Ishikawa (cell line): ENCODE measurements around the gene KIAA1614.

Experiments used
- CEBPB ChIP-seq: IDR thresholded peaks from 2 replicates; pipeline ENCODE4 v1.6.1; 2012
- CREB1 ChIP-seq: IDR thresholded peaks from 2 replicates; pipeline ENCODE4 v1.6.1; 2012; ENCODE audit warnings: low read depth
- EGR1 ChIP-seq: IDR thresholded peaks from 2 replicates; pipeline ENCODE4 v1.6.1; 2012
- EP300 ChIP-seq: IDR thresholded peaks from 2 replicates; pipeline ENCODE4 v1.6.1; 2012; ENCODE audit warnings: borderline replicate concordance
- FOXM1 ChIP-seq: IDR thresholded peaks from 2 replicates; pipeline ENCODE4 v1.6.1; 2012; ENCODE audit warnings: low read depth, borderline replicate concordance
- NFIC ChIP-seq: IDR thresholded peaks from 2 replicates; pipeline ENCODE4 v1.6.1; 2012
- RAD21 ChIP-seq: IDR thresholded peaks from 2 replicates; pipeline ENCODE4 v1.6.1; 2012; ENCODE audit warnings: low read depth
- TAF1 ChIP-seq: IDR thresholded peaks from 2 replicates; pipeline ENCODE4 v1.6.1; 2012; ENCODE audit warnings: low read depth, mild to moderate bottlenecking
- TCF12 ChIP-seq: IDR thresholded peaks from 2 replicates; pipeline ENCODE4 v1.6.1; 2012; ENCODE audit warnings: low read depth
- TEAD4 ChIP-seq: IDR thresholded peaks from 2 replicates; pipeline ENCODE4 v1.6.1; 2012
- YY1 ChIP-seq: IDR thresholded peaks from 2 replicates; pipeline ENCODE4 v1.6.1; 2012; ENCODE audit warnings: low read depth
- ZBTB7A ChIP-seq: IDR thresholded peaks from 2 replicates; pipeline ENCODE4 v1.6.1; 2012; ENCODE audit warnings: low read depth
- TF ChIP-seq, protein P1 (sequence below): IDR thresholded peaks from 2 replicates; pipeline ENCODE4 v1.6.1; 2012
- TF ChIP-seq, protein P2 (sequence below): IDR thresholded peaks from 2 replicates; pipeline ENCODE4 v1.6.1; 2012; ENCODE audit warnings: low read depth, mild to moderate bottlenecking
- TF ChIP-seq, protein P3 (sequence below): IDR thresholded peaks from 2 replicates; pipeline ENCODE4 v1.6.1; 2012

The KIAA1614 gene

DNA sequence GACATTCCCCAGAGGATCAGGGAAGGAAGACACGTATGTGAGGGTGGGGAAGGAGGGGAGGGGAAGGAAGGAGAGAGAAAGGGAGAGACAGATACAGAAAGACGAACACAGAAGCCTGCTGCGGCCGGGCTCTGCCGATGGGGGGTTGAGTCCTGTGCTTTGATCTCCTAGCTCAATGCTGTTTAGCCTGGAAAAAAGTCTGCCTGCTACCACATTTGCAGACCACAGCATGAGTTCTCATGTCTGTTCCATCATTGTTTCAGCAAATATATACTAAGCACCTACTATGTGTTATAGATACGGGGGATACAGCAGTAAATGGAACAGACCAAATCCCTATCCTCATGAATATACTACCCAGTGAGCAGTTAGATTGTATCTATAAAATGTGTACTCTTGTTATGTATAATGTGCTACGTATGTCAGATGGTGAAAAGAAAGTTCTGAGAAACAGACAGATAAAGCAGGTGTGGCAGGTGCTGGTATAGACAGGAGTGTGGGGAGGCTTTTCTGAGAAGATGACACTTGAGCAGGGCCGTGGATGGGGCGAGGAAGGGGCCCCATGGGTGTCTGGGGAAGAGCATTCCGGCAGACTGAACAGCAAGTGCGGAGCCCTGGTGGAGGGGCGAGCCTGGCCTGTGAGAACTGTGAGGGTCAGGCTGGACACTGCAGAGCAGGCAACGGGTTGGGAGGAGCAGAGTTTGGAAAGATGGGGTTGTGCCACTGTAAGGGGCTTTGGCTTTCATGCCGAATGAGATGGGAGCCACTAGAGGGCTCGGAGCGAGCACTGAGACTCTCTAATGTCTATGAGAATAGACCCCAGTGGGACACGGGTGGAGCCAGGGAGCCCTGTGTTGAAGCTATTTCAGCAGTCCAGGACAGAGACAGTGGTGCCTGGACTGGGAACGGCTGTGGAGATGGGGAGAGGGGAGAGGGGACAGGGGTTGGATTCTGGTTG lies 34.1 kb downstream of the KIAA1614 start:
- no peak for TF ChIP-seq TAF1
- no peak for TF ChIP-seq FOXM1
- TF ChIP-seq, protein P1, sequence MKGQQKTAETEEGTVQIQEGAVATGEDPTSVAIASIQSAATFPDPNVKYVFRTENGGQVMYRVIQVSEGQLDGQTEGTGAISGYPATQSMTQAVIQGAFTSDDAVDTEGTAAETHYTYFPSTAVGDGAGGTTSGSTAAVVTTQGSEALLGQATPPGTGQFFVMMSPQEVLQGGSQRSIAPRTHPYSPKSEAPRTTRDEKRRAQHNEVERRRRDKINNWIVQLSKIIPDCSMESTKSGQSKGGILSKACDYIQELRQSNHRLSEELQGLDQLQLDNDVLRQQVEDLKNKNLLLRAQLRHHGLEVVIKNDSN, result no peak
- TF ChIP-seq NFIC, result no peak
- no peak for TF ChIP-seq EGR1
- no peak for TF ChIP-seq CREB1
- TF ChIP-seq, protein P2, sequence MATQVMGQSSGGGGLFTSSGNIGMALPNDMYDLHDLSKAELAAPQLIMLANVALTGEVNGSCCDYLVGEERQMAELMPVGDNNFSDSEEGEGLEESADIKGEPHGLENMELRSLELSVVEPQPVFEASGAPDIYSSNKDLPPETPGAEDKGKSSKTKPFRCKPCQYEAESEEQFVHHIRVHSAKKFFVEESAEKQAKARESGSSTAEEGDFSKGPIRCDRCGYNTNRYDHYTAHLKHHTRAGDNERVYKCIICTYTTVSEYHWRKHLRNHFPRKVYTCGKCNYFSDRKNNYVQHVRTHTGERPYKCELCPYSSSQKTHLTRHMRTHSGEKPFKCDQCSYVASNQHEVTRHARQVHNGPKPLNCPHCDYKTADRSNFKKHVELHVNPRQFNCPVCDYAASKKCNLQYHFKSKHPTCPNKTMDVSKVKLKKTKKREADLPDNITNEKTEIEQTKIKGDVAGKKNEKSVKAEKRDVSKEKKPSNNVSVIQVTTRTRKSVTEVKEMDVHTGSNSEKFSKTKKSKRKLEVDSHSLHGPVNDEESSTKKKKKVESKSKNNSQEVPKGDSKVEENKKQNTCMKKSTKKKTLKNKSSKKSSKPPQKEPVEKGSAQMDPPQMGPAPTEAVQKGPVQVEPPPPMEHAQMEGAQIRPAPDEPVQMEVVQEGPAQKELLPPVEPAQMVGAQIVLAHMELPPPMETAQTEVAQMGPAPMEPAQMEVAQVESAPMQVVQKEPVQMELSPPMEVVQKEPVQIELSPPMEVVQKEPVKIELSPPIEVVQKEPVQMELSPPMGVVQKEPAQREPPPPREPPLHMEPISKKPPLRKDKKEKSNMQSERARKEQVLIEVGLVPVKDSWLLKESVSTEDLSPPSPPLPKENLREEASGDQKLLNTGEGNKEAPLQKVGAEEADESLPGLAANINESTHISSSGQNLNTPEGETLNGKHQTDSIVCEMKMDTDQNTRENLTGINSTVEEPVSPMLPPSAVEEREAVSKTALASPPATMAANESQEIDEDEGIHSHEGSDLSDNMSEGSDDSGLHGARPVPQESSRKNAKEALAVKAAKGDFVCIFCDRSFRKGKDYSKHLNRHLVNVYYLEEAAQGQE, result no peak
- no peak for TF ChIP-seq CEBPB
- TF ChIP-seq YY1, result no peak
- TF ChIP-seq TEAD4, result no peak
- TF ChIP-seq RAD21, result no peak
- no peak for TF ChIP-seq TCF12
- TF ChIP-seq, protein P3, sequence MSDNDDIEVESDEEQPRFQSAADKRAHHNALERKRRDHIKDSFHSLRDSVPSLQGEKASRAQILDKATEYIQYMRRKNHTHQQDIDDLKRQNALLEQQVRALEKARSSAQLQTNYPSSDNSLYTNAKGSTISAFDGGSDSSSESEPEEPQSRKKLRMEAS, result no peak
- no peak for TF ChIP-seq ZBTB7A
- TF ChIP-seq EP300, result no peak

DNA sequence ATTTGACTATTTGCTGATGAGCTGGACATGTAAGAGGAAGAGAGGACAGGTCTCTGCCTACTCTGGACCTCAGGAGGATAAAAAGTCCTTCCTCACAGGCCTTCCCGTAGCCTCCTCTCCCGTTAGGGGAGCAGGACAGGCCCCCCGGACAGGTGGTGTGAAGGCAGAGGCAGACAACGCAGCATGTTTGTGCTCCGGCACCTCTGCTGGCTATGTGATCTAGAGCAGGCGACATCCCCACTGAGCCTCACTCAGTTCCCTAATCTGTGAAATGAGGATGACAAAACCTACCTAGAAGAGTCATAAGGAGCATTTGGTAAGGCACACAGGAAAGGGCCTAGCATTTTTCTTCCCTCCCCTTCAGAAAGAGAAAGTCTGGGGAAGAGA lies 34.8 kb downstream of the KIAA1614 start:
- TF ChIP-seq, protein P3, result no peak
- TF ChIP-seq TAF1 (no peak), FOXM1 (no peak), TCF12 (no peak), YY1 (no peak), ZBTB7A (no peak), EGR1 (no peak), RAD21 (no peak), NFIC (no peak), CREB1 (no peak), CEBPB (no peak), TEAD4 (no peak)
- TF ChIP-seq, protein P2, result no peak
- TF ChIP-seq, protein P1, result no peak

DNA sequence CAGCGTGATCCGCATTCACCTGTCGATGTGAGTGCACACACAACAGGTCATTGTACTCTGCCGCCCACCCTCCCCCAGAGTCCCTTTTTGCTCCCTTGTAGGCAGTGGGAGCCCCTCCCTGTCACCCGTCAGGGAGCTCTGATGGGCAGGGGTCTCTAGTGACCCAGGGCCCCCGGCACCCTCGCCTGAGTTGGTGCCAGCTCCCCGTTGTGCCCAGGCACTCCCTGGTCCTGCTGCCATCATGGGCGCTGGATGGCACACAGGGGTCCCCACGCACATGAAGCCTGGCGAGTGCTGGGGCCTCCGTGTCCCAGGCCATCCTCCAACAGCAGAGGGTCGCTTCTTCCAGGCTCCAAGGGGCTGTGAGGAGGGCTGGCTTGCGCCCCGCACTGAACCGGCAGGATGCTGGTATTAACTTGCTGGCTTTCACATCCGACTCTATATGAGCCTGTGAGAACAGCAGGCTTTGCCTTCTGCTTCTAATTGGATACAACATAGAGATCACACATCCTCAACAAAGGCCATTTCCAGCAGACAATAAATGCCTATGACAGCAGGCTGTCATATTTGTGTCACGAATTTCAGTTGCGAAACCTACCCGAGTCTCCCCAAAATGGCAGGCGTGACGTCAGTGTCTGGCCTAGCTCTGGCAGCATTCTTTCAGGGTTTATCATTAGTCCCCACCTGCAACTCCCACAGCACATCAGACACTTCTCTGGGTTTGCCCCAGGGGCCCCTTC lies 35.4 kb downstream of the KIAA1614 start:
- TF ChIP-seq NFIC (no peak), CREB1 (no peak), ZBTB7A (no peak), EGR1 (no peak), TEAD4 (no peak), CEBPB (no peak), EP300 (no peak), RAD21 (no peak), YY1 (no peak), TCF12 (no peak)
- TF ChIP-seq, protein P2, result no peak
- TF ChIP-seq, protein P1, result no peak
